Ramos (cell line): Measurements from ENCODE around the gene HEATR3.

Experiments
- in situ Hi-C: fragments of 300-500 bp; cut with MboI; formaldehyde crosslinking; loops from one replicate; pipeline ENCODE4 v1.14.3; 2022; ENCODE audit warnings: low sequenced_read_pairs; ENCODE audit not compliant: unreplicated experiment

HEATR3 gene

DNA sequence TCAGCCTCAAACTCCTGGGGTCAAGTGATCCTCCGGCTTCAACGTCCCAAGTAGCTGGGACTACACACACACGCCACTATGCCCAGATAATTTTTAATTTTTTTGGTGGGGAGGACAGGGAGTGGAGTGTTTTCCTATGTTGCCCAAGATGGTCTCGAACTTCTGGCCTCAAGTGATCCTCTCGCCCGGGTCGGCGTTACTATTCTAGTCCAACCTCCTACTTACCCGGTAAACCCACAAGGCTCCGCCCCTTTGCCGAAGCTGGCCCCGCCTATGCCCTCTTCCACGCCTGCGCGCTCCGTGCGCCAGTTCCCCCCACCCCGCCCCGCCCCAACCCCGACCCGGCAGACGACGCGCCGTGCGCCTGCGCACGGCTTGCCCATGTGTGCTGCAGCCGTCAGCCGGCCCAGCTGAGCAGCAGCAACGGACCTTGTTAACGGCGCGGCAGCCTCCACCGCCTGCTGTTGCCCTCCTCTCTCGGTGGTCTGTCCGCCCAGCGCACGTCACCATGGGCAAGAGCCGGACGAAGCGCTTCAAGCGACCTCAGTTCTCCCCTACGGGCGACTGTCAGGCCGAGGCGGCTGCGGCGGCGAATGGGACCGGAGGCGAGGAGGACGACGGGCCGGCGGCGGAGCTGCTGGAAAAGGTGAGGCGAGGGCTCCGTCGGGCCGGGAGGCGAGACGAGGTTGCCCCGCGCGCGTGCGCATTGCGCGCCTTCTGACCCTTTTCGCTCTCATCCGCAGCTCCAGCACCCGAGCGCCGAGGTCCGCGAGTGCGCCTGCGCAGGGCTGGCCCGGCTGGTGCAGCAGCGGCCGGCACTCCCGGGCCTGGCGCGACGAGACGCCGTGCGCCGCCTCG is at the start of gene HEATR3:
HEATR3 (plus strand) TSS at position 347 of the 858 bp plus-strand sequence; CDS start at position 509, 162 bp downstream.
- in situ Hi-C loops, result no loop called here

GRCh38 chr16:50017553-50017952 is 48.2 kb upstream of the HEATR3 start:
- in situ Hi-C loops, result no loop called here

DNA sequence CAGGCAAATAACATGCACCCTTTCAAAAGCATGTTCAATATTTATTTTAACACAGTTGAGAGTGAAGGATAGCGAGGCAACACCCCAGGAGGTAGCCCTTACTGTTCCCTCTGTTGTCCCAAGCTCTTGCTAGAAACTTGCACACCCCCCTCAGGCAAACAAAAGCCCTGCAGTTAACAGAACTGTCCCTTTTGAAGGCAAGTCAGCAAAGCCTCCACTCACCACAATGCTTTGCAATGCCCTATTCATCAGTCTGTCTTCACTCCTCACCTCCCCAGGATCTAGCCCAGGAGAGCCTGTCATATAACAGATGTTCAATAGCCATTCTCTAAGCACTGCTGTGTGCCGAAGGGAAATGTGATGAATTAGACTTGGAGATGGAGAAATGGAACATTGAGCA is 44.2 kb upstream of the HEATR3 start:
- in situ Hi-C loops, result loop anchor here (10.0 kb wide), 1 partner anchor 193 kb away; no protein-coding TSS in a partner anchor

DNA sequence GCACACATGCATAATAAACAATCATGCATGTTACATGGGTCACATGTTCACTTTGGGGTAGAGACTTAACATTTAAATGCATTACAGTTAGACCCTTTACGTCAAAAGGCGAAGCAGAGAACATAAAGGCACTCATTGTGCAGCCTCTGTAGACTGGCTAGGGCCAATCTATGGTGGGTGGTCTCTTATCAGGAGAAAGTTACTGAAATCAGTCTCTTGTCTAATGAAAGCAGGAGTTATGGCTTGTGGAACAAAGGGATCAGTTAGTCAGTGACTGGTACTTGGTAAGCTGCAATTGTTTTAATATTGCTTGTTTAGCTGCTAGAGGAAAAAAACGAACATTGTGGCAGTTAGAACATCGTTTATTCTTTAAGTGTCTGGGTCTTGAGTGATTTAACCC is 42.1 kb upstream of the HEATR3 start:
- in situ Hi-C loops, result loop anchor here (10.0 kb wide), 1 partner anchor 191 kb away; no protein-coding TSS in a partner anchor

DNA sequence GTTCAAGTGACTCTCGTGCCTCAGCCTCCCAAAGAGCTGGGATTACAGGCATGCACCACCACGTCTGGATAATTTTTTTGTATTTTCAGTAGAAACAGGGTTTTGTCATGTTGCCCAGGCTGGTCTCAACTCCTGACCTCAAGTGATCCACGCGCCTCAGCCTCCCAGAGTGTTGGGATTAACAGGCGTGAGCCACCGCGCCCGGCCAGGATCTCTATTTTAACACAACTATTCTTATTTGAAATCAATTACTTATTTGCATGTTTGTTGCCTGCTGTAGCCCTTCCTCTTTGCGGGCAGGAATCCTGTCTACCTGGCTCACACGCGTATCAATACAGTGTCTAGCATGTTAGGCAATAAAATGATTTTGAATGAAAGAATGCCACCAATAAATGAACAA is 41.6 kb upstream of the HEATR3 start:
- in situ Hi-C loops, result loop anchor here (10.0 kb wide), 1 partner anchor 191 kb away; no protein-coding TSS in a partner anchor

- in situ Hi-C loops, result loop anchor here (10.0 kb wide), 1 partner anchor 190 kb away; no protein-coding TSS in a partner anchor
Observed at GRCh38 chr16:50024684-50025536, 40.9 kb upstream of the HEATR3 start, which contains the start of gene CNEP1R1. Gene CNEP1R1, plus strand, starts transcription at chr16:50025225. Its CDS starts 91 bp downstream, at chr16:50025316.

- in situ Hi-C loops, result loop anchor here (10.0 kb wide), 1 partner anchor 189 kb away; no protein-coding TSS in a partner anchor
Observed at GRCh38 chr16:50025537-50025931, 40.2 kb upstream of the HEATR3 start.

GRCh38 chr16:50027829-50028228 is 37.9 kb upstream of the HEATR3 start:
- in situ Hi-C loops, result loop anchor here (10.0 kb wide), 1 partner anchor 187 kb away; no protein-coding TSS in a partner anchor

- in situ Hi-C loops, result no loop called here
Observed at GRCh38 chr16:50035468-50035992, 30.2 kb upstream of the HEATR3 start.

GRCh38 chr16:50036426-50036825 is 29.3 kb upstream of the HEATR3 start:
- in situ Hi-C loops, result no loop called here

DNA sequence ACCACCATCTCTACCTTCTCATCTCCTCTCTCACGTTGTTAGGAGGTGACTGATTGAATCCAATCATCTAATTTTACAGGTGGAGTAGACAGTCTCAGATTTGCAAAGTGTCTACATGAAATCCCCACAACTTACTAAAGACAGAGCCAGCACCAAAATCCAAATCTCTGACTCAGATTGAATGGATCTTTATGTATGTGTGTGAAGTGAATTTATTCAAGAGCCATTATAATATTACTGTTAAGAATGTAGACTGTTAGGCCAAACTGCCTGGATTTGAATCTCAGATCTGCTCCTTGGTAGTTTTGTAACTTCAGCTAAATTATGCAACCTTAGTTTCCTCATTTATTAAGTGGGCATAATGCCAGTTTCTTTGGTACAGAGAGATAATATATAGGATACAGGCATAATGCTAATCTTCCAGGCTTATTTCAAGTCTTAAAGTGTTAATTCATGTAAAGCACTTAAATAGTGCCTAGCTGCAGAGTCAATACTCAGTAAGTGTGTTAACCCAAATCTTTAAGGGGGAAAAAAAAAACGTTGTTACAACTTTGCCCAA is 28.0 kb upstream of the HEATR3 start:
- in situ Hi-C loops, result no loop called here

- in situ Hi-C loops, result no loop called here
Observed at GRCh38 chr16:50038286-50038685, 27.5 kb upstream of the HEATR3 start.

DNA sequence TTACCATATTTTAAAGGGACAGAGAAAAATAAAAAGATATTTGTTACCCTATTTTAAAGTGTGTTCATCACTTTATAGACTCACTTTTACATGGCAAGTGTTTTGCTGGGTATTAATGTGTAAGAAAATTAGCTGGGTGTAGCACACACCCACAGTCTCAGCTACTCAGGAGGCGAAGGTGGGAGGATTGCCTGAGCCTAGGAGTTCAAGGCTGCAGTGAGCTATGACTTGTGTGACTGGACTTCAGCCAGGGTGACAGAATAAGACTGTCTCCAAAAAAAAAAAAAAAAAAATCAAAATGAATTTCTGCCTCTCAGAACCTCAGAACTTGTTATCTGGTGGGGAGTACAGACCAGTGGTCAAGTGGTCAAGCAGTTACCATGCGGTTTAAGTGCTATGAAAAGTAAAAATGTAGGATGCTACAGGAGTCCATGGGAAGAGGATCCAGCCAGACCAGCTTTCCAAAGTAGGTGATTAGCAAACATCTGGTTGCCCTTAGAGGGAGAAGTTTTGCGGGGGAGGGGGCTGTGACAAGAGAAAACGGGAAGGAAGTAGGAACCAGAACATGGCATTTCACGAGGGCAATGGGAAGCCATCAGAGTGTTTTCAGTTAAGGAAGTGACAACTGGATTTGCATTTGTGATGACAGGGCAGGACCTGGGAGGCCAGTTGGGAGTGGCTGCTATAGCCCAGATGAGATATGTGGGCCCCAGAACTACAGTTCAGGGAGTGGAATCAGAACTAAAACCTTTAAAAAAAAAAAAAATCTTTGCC is 26.8 kb upstream of the HEATR3 start:
- in situ Hi-C loops, result no loop called here

GRCh38 chr16:50040018-50040417 is 25.8 kb upstream of the HEATR3 start:
- in situ Hi-C loops, result no loop called here

DNA sequence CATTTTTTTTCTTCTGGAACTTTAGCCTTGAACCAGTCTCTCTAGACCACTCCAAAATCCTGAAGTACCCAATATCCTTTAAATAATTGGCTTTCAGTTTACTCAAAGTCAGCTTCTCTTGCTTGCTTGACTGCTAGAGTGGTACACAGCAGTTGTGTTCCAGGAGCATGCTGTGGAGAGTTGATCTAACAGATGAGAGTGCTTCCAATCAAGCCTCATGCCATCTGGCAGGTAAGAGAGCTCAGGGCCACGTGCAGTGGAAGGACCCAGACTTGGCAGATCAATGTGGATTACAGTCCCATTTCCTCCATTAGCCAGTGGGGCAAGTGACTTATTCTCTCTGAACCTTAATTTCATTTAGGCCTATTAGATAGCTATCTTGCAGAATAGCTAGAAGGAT is 25.1 kb upstream of the HEATR3 start:
- in situ Hi-C loops, result no loop called here

- in situ Hi-C loops, result no loop called here
Observed at GRCh38 chr16:50043358-50043757, 22.4 kb upstream of the HEATR3 start.

DNA sequence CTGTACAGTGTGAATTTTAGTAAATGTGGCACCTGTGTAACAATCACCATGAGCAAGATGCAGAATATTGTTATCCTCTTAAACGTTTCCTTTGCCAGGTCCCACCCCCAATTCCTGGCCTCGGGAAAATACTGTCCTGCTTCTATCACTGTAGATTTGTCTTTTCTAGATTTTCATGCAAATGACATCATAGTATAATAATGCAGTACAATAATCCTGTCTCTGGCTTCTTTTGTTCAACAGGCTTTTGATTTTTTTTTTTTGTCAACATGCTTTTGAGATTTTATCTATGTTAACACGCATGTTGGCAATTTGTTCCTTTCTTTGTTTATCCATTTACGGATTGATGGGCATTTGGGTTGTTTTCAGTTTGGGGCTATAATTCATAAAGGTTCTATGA is 20.4 kb upstream of the HEATR3 start:
- in situ Hi-C loops, result no loop called here

GRCh38 chr16:50046853-50047252 is 18.9 kb upstream of the HEATR3 start:
- in situ Hi-C loops, result no loop called here

- in situ Hi-C loops, result no loop called here
Observed at GRCh38 chr16:50047864-50048263, 17.9 kb upstream of the HEATR3 start.
